Renal cortex interstitium (tissue), 3 donors: ENCODE data around the gene GRIN2C. TPM values are rescaled to one million over a fixed set of nuclear protein-coding genes. Genes with fewer than 3 reads are reported as not detected.

Experiments
- polyA plus RNA-seq, 3 donors: library from polyadenylated mRNA; unstranded; fragments of 120-200 nt; gene quantifications; one replicate each; pipeline ENCODE4 v1.2.1, GENCODE V29; 2013; ENCODE audit not compliant: insufficient read length in 3 of 3

The GRIN2C gene
- polyA plus RNA-seq, 3 donors: 0.16 to 0.36 (median 0.32) TPM

Other genes with a start within 250 kb of the GRIN2C start
- gene CD300E, start 236.1 kb downstream of the GRIN2C start, polyA plus RNA-seq: under 1 TPM; 0.16 to 0.42 (median 0.33) TPM
- under 1 TPM; 0.28 to 0.83 (median 0.47) TPM for gene CD300LF, start 147.0 kb downstream of the GRIN2C start, polyA plus RNA-seq
- gene RAB37, start 122.6 kb downstream of the GRIN2C start, polyA plus RNA-seq: 1 to 10 TPM; 5.3 to 6.7 (median 6.2) TPM
- 100 to 1,000 TPM; 158 to 197 (median 171) TPM for gene NHERF1, start 111.3 kb downstream of the GRIN2C start, polyA plus RNA-seq
- gene NAT9, start 83.5 kb downstream of the GRIN2C start, polyA plus RNA-seq: 10 to 100 TPM; 40.8 to 54.9 (median 46.7) TPM
- gene FDXR, start 13.1 kb upstream of the GRIN2C start, polyA plus RNA-seq: 1 to 10 TPM; 5.6 to 8.7 (median 8.6) TPM
- gene FADS6, start 33.7 kb upstream of the GRIN2C start, polyA plus RNA-seq: under 1 TPM; 0.25 to 0.67 (median 0.29) TPM
- gene USH1G, start 63.4 kb upstream of the GRIN2C start, polyA plus RNA-seq: 1 to 10 TPM in 1 of 3 donors, under 1 TPM in 2; 0.56 to 1.2 (median 0.70) TPM
- gene OTOP2, start 64.4 kb upstream of the GRIN2C start, polyA plus RNA-seq: not detected
- gene OTOP3, start 76.0 kb upstream of the GRIN2C start, polyA plus RNA-seq: not detected
- gene HID1, start 112.9 kb upstream of the GRIN2C start, polyA plus RNA-seq: 10 to 100 TPM in 2 of 3 donors, 1 to 10 TPM in 1; 9.2 to 16.8 (median 13.8) TPM
- 10 to 100 TPM in 1 of 3 donors, 1 to 10 TPM in 2; 8.0 to 11.4 (median 8.8) TPM for gene CDR2L, start 127.7 kb upstream of the GRIN2C start, polyA plus RNA-seq
- 10 to 100 TPM; 26.1 to 28.4 (median 27.0) TPM for gene MRPL58, start 152.8 kb upstream of the GRIN2C start, polyA plus RNA-seq
- 100 to 1,000 TPM; 297 to 353 (median 303) TPM for gene ATP5PD, start 187.1 kb upstream of the GRIN2C start, polyA plus RNA-seq
- gene KCTD2, start 187.3 kb upstream of the GRIN2C start, polyA plus RNA-seq: 10 to 100 TPM; 28.8 to 32.0 (median 30.2) TPM
- gene SLC16A5, start 228.1 kb upstream of the GRIN2C start, polyA plus RNA-seq: 10 to 100 TPM; 22.0 to 38.4 (median 26.1) TPM